ENCODE data around the gene SAG.
A peak's percentile ranks its signal among the peaks of the same experiment; 100 is the strongest.
"Not testable (repeated sequence)": the region's sequence is repeated elsewhere in the genome, so short reads cannot be mapped to it uniquely, and the experiment has no call there.

The SAG gene

DNA sequence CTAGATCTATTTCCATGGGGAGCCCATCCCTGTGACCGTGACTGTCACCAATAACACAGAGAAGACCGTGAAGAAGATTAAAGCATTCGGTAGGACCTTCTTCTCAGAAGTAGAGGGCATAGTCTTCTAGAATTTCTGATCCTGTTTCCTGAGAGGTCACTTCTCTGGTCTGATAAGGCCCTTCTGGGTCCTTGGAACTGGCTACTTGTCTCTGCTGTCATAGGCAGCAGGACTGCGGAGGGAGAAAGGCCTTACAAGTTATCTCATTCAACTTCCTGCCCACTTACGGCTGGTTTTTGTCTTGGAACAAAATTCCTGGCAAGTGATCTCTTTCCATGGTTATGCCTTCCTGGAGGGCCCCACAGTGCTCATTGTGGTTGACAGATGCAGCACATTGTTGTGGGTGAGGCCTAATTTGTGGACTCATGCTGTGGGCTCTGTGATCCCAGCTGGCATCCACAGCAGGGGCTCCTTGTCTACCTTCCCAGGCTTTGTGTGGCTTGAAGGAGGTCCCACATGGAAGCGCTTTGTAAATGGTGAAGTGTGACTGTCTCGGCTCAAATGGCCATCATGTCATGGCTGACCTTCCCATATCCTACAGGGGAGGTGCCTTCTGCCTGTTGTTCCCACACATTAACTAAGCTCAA, 22.0 kb downstream of the SAG start:
- DNase-seq (ENCODE audit: low read depth in 2 of 2): no peak

GRCh38 chr2:233331536-233331935, 23.9 kb downstream of the SAG start:
- DNase-seq (ENCODE audit: low read depth in 2 of 2): peak; percentile 31 to 63

DNA sequence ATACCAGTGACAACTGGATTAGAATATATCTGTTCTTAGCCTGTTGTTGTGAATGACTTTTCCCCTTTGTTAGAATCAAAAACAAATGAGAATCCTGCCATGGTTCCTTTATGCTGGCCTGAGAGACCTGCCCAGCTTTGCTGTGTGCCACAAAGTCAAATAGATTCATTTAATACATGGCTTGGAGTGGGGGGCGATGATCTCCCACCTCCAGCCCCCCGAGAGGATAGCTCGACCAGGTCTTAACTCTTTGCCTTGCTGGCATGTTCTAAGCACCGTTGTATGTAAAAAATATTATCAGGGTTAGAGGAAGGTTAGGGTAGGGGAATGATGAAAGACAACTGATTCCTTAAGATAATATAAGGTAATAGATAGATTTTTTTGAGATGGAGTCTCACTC, 24.5 kb downstream of the SAG start:
- no peak for DNase-seq (ENCODE audit: low read depth in 2 of 2)

DNA sequence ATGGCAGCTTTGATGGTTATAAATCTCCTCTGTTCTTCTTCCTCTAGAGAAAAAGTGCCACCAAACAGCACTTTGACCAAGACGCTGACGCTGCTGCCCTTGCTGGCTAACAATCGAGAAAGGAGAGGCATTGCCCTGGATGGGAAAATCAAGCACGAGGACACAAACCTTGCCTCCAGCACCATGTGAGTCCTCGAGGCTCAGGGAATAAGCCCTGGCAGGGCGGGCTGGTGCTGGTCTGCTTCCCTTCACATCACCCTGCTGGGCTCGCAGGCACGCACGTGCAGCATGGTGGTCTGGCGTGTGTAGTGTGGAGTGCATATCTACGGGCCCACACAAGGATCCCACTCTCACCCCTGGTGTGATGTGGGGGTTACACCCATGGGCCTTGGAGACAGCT, 27.3 kb downstream of the SAG start:
- no peak for DNase-seq (ENCODE audit: low read depth in 2 of 2)

DNA sequence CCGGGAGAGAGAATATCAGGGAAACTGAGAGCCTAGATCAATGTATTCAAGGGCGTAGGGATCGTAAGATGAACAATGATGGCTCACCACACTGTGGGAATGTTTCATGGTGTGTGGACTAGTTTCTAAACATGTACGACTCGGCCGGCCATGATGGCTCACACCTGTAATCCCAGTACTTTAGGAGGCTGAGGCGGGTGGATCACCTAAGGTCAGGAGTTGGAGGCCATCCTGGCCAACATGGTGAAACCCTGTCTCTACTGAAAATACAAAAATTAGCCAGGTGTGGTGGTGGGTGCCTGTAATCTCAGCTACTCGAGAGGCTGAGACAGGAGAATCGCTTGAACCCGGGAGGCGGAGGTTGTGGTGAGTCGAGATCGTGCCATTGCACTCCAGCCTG, 28.5 kb downstream of the SAG start:
- not testable (repeated sequence) for DNase-seq (ENCODE audit: low read depth in 2 of 2)

DNA sequence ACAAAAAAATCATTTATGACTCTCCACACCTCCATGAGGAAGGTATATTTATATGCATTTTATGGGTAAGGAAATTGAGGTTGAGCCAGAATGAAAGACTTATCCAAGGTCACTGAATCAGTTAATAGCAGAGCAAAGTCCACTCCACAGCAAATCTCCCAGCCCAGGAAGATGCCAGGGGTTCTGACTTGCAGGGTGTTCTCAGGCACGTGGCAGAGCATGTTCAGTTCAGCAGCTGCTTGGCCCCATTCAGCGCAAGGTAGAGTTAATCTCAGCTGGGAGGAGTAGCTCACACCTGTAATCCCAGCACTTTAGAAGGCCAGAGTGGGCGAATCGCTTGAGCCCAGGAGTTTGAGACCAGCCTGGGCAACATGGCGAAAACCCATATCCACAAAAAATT, 28.9 kb downstream of the SAG start:
- DNase-seq (ENCODE audit: low read depth in 2 of 2): no peak

- DNase-seq (ENCODE audit: low read depth in 2 of 2): no peak
Observed at GRCh38 chr2:233338046-233338445, 30.4 kb downstream of the SAG start.

DNA sequence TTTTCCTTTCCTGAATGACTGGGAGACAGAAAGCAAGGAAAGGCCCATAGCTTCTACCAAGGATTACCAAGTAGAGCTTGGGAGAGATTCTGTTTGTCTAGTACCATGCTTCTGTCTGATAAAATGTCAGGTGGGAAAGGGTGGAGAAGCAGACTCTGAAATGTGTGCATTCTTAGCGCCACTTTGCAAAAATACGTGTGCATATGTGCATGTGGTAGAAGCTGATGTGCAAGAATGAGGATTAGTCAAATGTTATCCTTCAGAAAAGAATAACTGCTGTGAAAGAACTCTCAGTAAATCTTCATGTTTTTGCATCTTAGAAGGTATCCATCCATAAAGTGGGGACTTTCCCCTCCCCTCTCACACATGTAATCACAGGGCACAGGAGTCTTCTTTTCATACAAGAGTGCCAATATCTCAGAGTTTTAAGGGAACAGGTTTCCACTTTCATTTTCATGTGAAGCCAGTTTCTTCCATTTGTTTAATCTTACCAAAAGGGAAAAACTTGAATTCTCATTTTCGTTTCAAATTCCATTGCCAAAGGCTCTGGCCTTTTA, 31.3 kb downstream of the SAG start:
- no peak for DNase-seq (ENCODE audit: low read depth in 2 of 2)

DNA sequence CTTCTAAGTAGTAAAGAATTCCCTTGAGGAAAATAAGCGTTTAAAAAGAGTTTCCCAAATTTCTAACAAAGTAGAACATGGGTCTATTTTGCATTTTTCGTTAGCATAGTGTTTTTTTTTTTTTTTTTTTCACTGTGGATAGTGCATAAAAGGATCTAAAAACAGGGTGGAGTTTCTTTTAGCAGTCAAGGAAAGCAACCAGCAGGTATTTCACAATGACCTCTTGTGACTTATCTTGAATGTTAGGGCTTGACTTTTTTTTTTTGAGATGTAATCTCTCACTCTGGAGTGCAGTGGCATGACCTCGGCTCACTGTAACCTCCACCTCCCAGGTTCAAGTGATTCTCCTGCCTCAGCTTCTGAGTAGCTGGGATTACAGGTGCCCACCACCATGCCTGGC, 31.8 kb downstream of the SAG start:
- DNase-seq (ENCODE audit: low read depth in 2 of 2): no peak

DNA sequence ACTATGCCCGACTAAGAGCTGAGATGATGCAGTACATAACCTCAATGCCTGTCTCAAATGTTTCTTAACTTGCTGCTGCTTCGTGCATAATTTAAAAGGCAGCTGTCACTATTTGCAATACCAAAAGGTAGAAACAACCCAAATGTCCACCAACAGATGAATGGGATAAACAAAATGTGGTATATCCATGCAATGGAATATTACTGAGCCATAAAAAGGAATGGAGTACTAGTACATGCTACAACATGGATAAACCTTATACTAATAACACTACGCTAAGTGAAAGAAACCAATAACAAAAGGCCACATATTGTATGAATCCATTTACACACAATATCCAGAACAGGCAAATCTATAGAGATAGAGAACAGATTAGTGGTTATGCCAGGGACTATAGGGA, 33.7 kb downstream of the SAG start:
- DNase-seq (ENCODE audit: low read depth in 2 of 2): no peak

DNA sequence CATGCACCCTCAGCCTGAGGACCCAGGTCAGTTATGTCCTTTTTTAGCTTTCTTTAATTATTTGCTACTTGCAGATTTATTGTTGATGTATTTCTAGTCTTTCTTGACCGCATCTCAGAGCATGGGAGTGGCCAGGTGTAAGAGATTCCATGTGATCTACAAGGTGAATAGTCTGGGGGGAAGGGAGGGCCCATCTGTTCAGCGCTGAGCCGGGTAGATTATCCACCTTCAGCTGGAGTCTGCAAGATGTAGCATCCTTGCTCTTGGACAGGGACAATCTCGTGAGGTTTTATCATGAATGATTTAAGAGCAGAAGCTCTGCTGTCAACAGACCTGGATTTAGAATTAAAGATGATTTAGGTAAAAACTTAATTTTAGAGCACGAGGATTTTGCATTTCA, 34.7 kb downstream of the SAG start:
- no peak for DNase-seq (ENCODE audit: low read depth in 2 of 2)

DNA sequence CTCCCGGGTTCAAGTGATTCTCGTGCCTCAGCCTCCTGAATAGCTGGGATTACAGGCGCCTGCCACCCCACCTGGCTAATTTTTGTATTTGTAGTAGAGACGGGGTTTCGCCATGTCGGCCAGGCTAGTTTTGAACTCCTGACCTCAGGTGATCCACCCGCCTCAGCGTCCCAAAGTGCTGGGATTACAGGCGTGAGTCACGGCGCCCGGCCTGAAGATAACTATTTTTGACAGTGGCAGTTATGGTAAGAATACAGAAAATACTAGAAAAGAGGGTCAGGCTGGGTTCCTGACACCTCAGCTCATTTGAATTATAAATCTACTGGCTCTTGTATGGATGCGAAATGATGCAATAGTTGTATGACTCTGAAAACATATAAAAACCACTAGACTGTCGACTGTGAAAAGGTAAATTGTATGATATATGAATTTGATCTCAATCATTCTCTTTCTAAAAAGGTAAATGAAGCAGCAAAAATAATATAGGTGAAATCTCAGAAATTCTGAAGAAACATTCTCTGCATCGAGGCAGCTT, 35.6 kb downstream of the SAG start:
- no peak for DNase-seq (ENCODE audit: low read depth in 2 of 2)

GRCh38 chr2:233346376-233346775, 38.8 kb downstream of the SAG start:
- no peak for DNase-seq (ENCODE audit: low read depth in 2 of 2)

- DNase-seq (ENCODE audit: low read depth in 2 of 2): no peak
Observed at GRCh38 chr2:233346930-233347329, 39.3 kb downstream of the SAG start.

- DNase-seq (ENCODE audit: low read depth in 2 of 2): no peak
Observed at GRCh38 chr2:233349005-233349998, 41.7 kb downstream of the SAG start.

- DNase-seq (ENCODE audit: low read depth in 2 of 2): peak; percentile 9 to 33
Observed at GRCh38 chr2:233350708-233351107, 43.1 kb downstream of the SAG start.

- no peak for DNase-seq (ENCODE audit: low read depth in 2 of 2)
Observed at GRCh38 chr2:233351423-233351822, 43.8 kb downstream of the SAG start.

- DNase-seq (ENCODE audit: low read depth in 2 of 2): no peak
Observed at GRCh38 chr2:233352141-233352842, 44.7 kb downstream of the SAG start.

DNA sequence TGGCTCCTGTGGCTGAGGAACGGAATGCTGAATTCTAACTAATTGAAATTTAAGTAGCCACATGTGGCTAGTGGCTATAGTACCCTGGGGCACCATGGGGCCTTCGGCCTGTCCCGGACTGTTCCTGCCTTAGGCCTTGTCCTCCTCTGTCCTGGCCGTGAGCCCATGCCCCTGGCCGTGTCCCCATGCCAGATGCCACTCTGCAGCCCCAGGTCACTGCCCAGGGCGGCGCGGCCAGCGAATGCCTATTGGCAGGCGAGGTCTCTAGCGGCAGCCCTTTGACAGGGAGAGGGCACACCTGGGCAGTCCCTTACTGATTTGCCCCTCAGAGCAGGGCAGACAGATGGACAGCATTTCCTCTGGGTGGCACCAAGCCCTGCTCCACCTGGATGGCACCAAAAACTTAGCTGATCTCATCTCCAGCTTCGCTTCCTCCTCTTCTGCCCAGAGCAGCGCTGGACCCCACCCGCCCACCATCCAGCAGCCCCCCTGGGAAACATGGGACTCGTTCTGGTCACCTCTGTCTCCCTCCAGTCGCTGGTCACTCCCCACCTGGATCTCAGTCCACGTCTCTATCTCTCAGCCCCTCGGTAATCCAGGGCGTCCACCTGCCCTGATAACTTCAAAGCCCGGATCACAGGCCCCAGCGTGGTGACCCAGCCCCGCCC, 45.6 kb downstream of the SAG start:
- DNase-seq (ENCODE audit: low read depth in 2 of 2): no peak

GRCh38 chr2:233353769-233354499, 46.3 kb downstream of the SAG start, which contains the start of gene DGKD:
Gene DGKD (plus strand): TSS chr2:233354494. CDS start chr2:233354519, 25 bp downstream.
- peak; percentile 74 to 76 for DNase-seq (ENCODE audit: low read depth in 2 of 2)

All from stimulated activated CD4-positive, alpha-beta T cell treated with anti-CD3 and anti-CD28 coated beads, Interleukin-1b, Interleukin-23, amount 100 ng/mL, for 4 hours (primary cell).